Measurements from ENCODE around the gene SRXN1. TPM values are rescaled to one million over a fixed set of nuclear protein-coding genes. Genes with fewer than 3 reads are reported as not detected.

SRXN1 gene
- total RNA-seq, 5 donors from 2014 or later (not counting 1 experiment from before 2014, with no cell fraction given) = 1.5 to 10.1 (median 7.3) TPM

GRCh38 chr20:603116-603640 lies 49.8 kb downstream of the SRXN1 start:
- no peak for DNase-seq
- Mint-ChIP-seq H3K9me3 (no peaks in the 10 kb centered on the region), H3K36me3 (no peaks in the 10 kb centered on the region), H3K4me1 (no peaks in the 10 kb centered on the region), H3K4me3 (no peak overlapping the region), H3K27me3 (peaks cover 12 to 28% of the 10 kb centered on the region in 2 donors), H3K27ac (no peak overlapping the region)
- H3K27ac ChIP-seq (ENCODE audit: low read length) = no peak overlapping the region
- no peak for ATAC-seq (replicated peaks in 1 of 4)
- 65% methylated on average over 2 of the region's 8 CpGs for WGBS (ENCODE audit: insufficient coverage)
- H3K4me1 ChIP-seq (ENCODE audit: control insufficient read depth in 1 of 2, extremely low read depth in 1 of 2, insufficient read depth in 2 of 2, low read length in 2 of 2) = peaks cover 0 to 3% of the 10 kb centered on the region in 2 experiments
- H3K9me3 ChIP-seq = no peaks in the 10 kb centered on the region
- POLR2A ChIA-PET = no interaction called here
- CTCF ChIA-PET = interaction anchor here in 1 of 2 donors (0.5 kb wide), 1 partner anchor 125 kb away, joined by 4 read pairs; no protein-coding TSS in a partner anchor
- peaks cover 0 to 39% of the 10 kb centered on the region in 2 experiments for H3K27me3 ChIP-seq (replicated peaks in 1 of 2; ENCODE audit: control insufficient read depth in 2 of 2, extremely low read depth in 1 of 2, insufficient read depth in 2 of 2, low read length in 1 of 2)
- no peaks in the 10 kb centered on the region for H3K36me3 ChIP-seq (ENCODE audit: control insufficient read depth in 2 of 2, extremely low read depth in 1 of 2, insufficient read depth in 1 of 2, low read length in 1 of 2)
- no peak overlapping the region for H3K4me3 ChIP-seq (ENCODE audit: control insufficient read depth in 1 of 2, extremely low read depth in 1 of 2, low read length in 1 of 2)

GRCh38 chr20:602111-602970 lies 50.7 kb downstream of the SRXN1 start:
- CTCF ChIA-PET = no interaction called here
- POLR2A ChIA-PET = no interaction called here
- ATAC-seq (replicated peaks in 1 of 4) = no peak
- Histone ChIP-seq H3K4me1 (ENCODE audit: control insufficient read depth in 1 of 2, extremely low read depth in 1 of 2, insufficient read depth in 2 of 2, low read length in 2 of 2) (peaks cover 0 to 3% of the 10 kb centered on the region in 2 experiments), H3K9me3 (no peaks in the 10 kb centered on the region), H3K27me3 (replicated peaks in 1 of 2; ENCODE audit: control insufficient read depth in 2 of 2, extremely low read depth in 1 of 2, insufficient read depth in 2 of 2, low read length in 1 of 2) (peaks cover 0 to 31% of the 10 kb centered on the region in 2 experiments), H3K27ac (ENCODE audit: low read length) (no peak overlapping the region), H3K4me3 (ENCODE audit: control insufficient read depth in 1 of 2, extremely low read depth in 1 of 2, low read length in 1 of 2) (no peak overlapping the region), H3K36me3 (ENCODE audit: control insufficient read depth in 2 of 2, extremely low read depth in 1 of 2, insufficient read depth in 1 of 2, low read length in 1 of 2) (no peaks in the 10 kb centered on the region)
- no peak for DNase-seq
- peaks cover 6 to 20% of the 10 kb centered on the region in 2 donors for H3K27me3 Mint-ChIP-seq
- no peak overlapping the region for H3K4me3 Mint-ChIP-seq
- 69% methylated on average over 5 of the region's 8 CpGs for WGBS (ENCODE audit: insufficient coverage)
- no peak overlapping the region for H3K27ac Mint-ChIP-seq
- no peaks in the 10 kb centered on the region for H3K9me3 Mint-ChIP-seq
- no peaks in the 10 kb centered on the region for H3K4me1 Mint-ChIP-seq
- no peaks in the 10 kb centered on the region for H3K36me3 Mint-ChIP-seq

- POLR2A ChIA-PET = no interaction called here
- peaks cover 0 to 25% of the 10 kb centered on the region in 2 experiments for H3K27me3 ChIP-seq (replicated peaks in 1 of 2; ENCODE audit: control insufficient read depth in 2 of 2, extremely low read depth in 1 of 2, insufficient read depth in 2 of 2, low read length in 1 of 2)
- Mint-ChIP-seq H3K4me1 (no peaks in the 10 kb centered on the region), H3K4me3 (no peak overlapping the region), H3K27me3 (peaks cover 0 to 14% of the 10 kb centered on the region in 2 donors), H3K9me3 (no peaks in the 10 kb centered on the region), H3K36me3 (no peaks in the 10 kb centered on the region), H3K27ac (no peak overlapping the region)
- DNase-seq = no peak
- no peak overlapping the region for H3K4me3 ChIP-seq (ENCODE audit: control insufficient read depth in 1 of 2, extremely low read depth in 1 of 2, low read length in 1 of 2)
- 84% methylated on average over 5 of the region's 6 CpGs for WGBS (ENCODE audit: insufficient coverage)
- H3K36me3 ChIP-seq (ENCODE audit: control insufficient read depth in 2 of 2, extremely low read depth in 1 of 2, insufficient read depth in 1 of 2, low read length in 1 of 2) = no peaks in the 10 kb centered on the region
- H3K9me3 ChIP-seq = no peaks in the 10 kb centered on the region
- CTCF ChIA-PET = interaction anchor here in 1 of 2 donors (0.7 kb wide), 1 partner anchor 354 kb away, joined by 7 read pairs; no protein-coding TSS in a partner anchor
- no peak for ATAC-seq (replicated peaks in 1 of 4)
- H3K27ac ChIP-seq (ENCODE audit: low read length) = no peak overlapping the region
- no peaks in the 10 kb centered on the region for H3K4me1 ChIP-seq (ENCODE audit: control insufficient read depth in 1 of 2, extremely low read depth in 1 of 2, insufficient read depth in 2 of 2, low read length in 2 of 2)
Observed at GRCh38 chr20:600736-601135, 52.3 kb downstream of the SRXN1 start.

GRCh38 chr20:600141-600540 lies 52.9 kb downstream of the SRXN1 start:
- peaks cover 0 to 25% of the 10 kb centered on the region in 2 experiments for H3K27me3 ChIP-seq (replicated peaks in 1 of 2; ENCODE audit: control insufficient read depth in 2 of 2, extremely low read depth in 1 of 2, insufficient read depth in 2 of 2, low read length in 1 of 2)
- Mint-ChIP-seq H3K27me3 (peaks cover 0 to 12% of the 10 kb centered on the region in 2 donors), H3K36me3 (no peaks in the 10 kb centered on the region), H3K4me3 (no peak overlapping the region), H3K27ac (no peak overlapping the region), H3K9me3 (no peaks in the 10 kb centered on the region), H3K4me1 (no peaks in the 10 kb centered on the region)
- no peaks in the 10 kb centered on the region for H3K36me3 ChIP-seq (ENCODE audit: control insufficient read depth in 2 of 2, extremely low read depth in 1 of 2, insufficient read depth in 1 of 2, low read length in 1 of 2)
- DNase-seq (no peak), ATAC-seq (replicated peaks in 1 of 4) (no peak)
- H3K4me3 ChIP-seq (ENCODE audit: control insufficient read depth in 1 of 2, extremely low read depth in 1 of 2, low read length in 1 of 2) = no peak overlapping the region
- CTCF ChIA-PET = no interaction called here
- no peaks in the 10 kb centered on the region for H3K9me3 ChIP-seq
- POLR2A ChIA-PET = no interaction called here
- 83% methylated on average over 1 of the region's 2 CpGs for WGBS (ENCODE audit: insufficient coverage)
- no peak overlapping the region for H3K27ac ChIP-seq (ENCODE audit: low read length)
- H3K4me1 ChIP-seq (ENCODE audit: control insufficient read depth in 1 of 2, extremely low read depth in 1 of 2, insufficient read depth in 2 of 2, low read length in 2 of 2) = no peaks in the 10 kb centered on the region

GRCh38 chr20:598133-598850 lies 54.7 kb downstream of the SRXN1 start:
- Mint-ChIP-seq H3K4me3 (no peak overlapping the region), H3K27me3 (peaks cover 0 to 10% of the 10 kb centered on the region in 2 donors), H3K9me3 (no peaks in the 10 kb centered on the region), H3K27ac (no peak overlapping the region), H3K36me3 (no peaks in the 10 kb centered on the region), H3K4me1 (no peaks in the 10 kb centered on the region)
- H3K27ac ChIP-seq (ENCODE audit: low read length) = no peak overlapping the region
- DNase-seq (no peak), ATAC-seq (replicated peaks in 1 of 4) (no peak)
- 81% methylated on average over 12 of the region's 13 CpGs for WGBS (ENCODE audit: insufficient coverage)
- ChIA-PET POLR2A (no interaction called here), CTCF (no interaction called here)
- peaks cover 0 to 29% of the 10 kb centered on the region in 2 experiments for H3K27me3 ChIP-seq (replicated peaks in 1 of 2; ENCODE audit: control insufficient read depth in 2 of 2, extremely low read depth in 1 of 2, insufficient read depth in 2 of 2, low read length in 1 of 2)
- H3K9me3 ChIP-seq = no peaks in the 10 kb centered on the region
- no peaks in the 10 kb centered on the region for H3K4me1 ChIP-seq (ENCODE audit: control insufficient read depth in 1 of 2, extremely low read depth in 1 of 2, insufficient read depth in 2 of 2, low read length in 2 of 2)
- H3K36me3 ChIP-seq (ENCODE audit: control insufficient read depth in 2 of 2, extremely low read depth in 1 of 2, insufficient read depth in 1 of 2, low read length in 1 of 2) = no peaks in the 10 kb centered on the region
- H3K4me3 ChIP-seq (ENCODE audit: control insufficient read depth in 1 of 2, extremely low read depth in 1 of 2, low read length in 1 of 2) = no peak overlapping the region

- ATAC-seq (replicated peaks in 1 of 4) (no peak), DNase-seq (no peak)
- H3K4me3 Mint-ChIP-seq = no peak overlapping the region
- POLR2A ChIA-PET = no interaction called here
- H3K27ac Mint-ChIP-seq = no peak overlapping the region
- H3K36me3 Mint-ChIP-seq = no peaks in the 10 kb centered on the region
- Histone ChIP-seq H3K4me1 (ENCODE audit: control insufficient read depth in 1 of 2, extremely low read depth in 1 of 2, insufficient read depth in 2 of 2, low read length in 2 of 2) (no peaks in the 10 kb centered on the region), H3K9me3 (no peaks in the 10 kb centered on the region), H3K27me3 (replicated peaks in 1 of 2; ENCODE audit: control insufficient read depth in 2 of 2, extremely low read depth in 1 of 2, insufficient read depth in 2 of 2, low read length in 1 of 2) (peaks cover 0 to 28% of the 10 kb centered on the region in 2 experiments), H3K27ac (ENCODE audit: low read length) (no peak overlapping the region), H3K4me3 (ENCODE audit: control insufficient read depth in 1 of 2, extremely low read depth in 1 of 2, low read length in 1 of 2) (no peak overlapping the region), H3K36me3 (ENCODE audit: control insufficient read depth in 2 of 2, extremely low read depth in 1 of 2, insufficient read depth in 1 of 2, low read length in 1 of 2) (no peaks in the 10 kb centered on the region)
- H3K4me1 Mint-ChIP-seq = no peaks in the 10 kb centered on the region
- CTCF ChIA-PET = no interaction called here
- WGBS (ENCODE audit: insufficient coverage) = no CpG with 5 or more reads among the region's 2 CpGs
- no peaks in the 10 kb centered on the region for H3K9me3 Mint-ChIP-seq
- H3K27me3 Mint-ChIP-seq = peaks cover 2 to 12% of the 10 kb centered on the region in 2 donors
Observed at GRCh38 chr20:597560-597959, 55.4 kb downstream of the SRXN1 start.

All from T-cell (primary cell).